Measurements from ENCODE around the gene SLC24A4. TPM values are rescaled to one million over a fixed set of nuclear protein-coding genes. Genes with fewer than 3 reads are reported as not detected.
A peak's percentile ranks its signal among the peaks of the same experiment; 100 is the strongest.

SLC24A4 gene
- total RNA-seq, 1 donor from 2014 or later, result 1.5 TPM

DNA sequence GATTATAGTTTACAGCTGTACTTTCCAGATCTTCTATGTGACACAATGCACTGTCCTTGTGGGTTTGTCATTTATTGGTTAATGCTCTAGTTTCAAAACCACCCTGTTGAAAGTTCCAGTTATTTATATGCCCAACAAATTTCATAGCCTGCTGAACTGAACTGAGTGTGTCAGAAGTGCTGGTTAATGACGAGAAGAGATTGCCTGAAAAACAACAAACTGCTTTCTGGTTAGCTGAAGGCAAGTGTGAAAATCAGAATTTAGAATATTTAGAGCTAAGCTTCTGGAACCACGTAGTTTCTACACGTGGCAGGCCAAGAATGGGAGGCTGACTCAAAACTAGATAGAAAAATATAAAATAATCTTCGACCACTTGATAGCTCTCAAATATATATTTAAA lies 171.5 kb downstream of the SLC24A4 start:
- Histone ChIP-seq H3K4me1 (peaks cover 8% of the 10 kb centered on the region), H3K9me3 (no peaks in the 10 kb centered on the region), H3K4me3 (no peak overlapping the region), H3K27ac (no peak overlapping the region), H3K27me3 (no peaks in the 10 kb centered on the region), H3K36me3 (no peaks in the 10 kb centered on the region)
- no peak for DNase-seq (ENCODE audit: extremely low spot score in 2 of 2)
- intact Hi-C loops (cut with DNase I), result no loop called here
- TF ChIP-seq POLR2A (IDR thresholded peaks at IDR 0.05) (no peak), POLR2AphosphoS5 (IDR thresholded peaks at IDR 0.05; ENCODE audit: insufficient read depth in 1 of 2, low read depth in 1 of 2) (no peak)
- TF ChIP-seq, protein P1, sequence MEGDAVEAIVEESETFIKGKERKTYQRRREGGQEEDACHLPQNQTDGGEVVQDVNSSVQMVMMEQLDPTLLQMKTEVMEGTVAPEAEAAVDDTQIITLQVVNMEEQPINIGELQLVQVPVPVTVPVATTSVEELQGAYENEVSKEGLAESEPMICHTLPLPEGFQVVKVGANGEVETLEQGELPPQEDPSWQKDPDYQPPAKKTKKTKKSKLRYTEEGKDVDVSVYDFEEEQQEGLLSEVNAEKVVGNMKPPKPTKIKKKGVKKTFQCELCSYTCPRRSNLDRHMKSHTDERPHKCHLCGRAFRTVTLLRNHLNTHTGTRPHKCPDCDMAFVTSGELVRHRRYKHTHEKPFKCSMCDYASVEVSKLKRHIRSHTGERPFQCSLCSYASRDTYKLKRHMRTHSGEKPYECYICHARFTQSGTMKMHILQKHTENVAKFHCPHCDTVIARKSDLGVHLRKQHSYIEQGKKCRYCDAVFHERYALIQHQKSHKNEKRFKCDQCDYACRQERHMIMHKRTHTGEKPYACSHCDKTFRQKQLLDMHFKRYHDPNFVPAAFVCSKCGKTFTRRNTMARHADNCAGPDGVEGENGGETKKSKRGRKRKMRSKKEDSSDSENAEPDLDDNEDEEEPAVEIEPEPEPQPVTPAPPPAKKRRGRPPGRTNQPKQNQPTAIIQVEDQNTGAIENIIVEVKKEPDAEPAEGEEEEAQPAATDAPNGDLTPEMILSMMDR (IDR thresholded peaks at IDR 0.05), result no peak

DNA sequence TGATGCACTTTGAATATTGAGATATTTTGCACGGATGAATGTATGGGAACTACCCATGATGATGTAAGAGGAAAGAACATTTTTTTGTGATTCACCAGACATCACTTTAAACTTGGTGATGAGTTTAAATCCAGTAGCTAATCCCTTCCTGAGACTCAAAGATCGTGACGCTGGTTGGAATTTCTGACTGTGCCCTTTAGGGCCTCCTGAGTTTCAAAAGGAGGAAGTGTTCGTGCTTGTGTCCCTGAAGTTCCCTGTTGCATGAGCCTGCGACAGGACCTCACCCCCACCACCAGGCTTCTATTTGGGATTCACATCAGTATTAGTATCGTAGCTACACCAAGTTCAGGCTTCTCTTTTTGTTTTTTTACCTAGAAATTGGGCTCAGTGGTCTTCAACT lies 172.1 kb downstream of the SLC24A4 start:
- Histone ChIP-seq H3K9me3 (no peaks in the 10 kb centered on the region), H3K27me3 (no peaks in the 10 kb centered on the region), H3K4me3 (no peak overlapping the region), H3K36me3 (no peaks in the 10 kb centered on the region), H3K4me1 (peaks cover 8% of the 10 kb centered on the region), H3K27ac (no peak overlapping the region)
- DNase-seq (ENCODE audit: extremely low spot score in 2 of 2), result no peak
- TF ChIP-seq, protein P1 (IDR thresholded peaks at IDR 0.05), result no peak
- TF ChIP-seq POLR2AphosphoS5 (IDR thresholded peaks at IDR 0.05; ENCODE audit: insufficient read depth in 1 of 2, low read depth in 1 of 2), result peak in 1 of 2 donors; percentile 20
- intact Hi-C loops (cut with DNase I), result no loop called here

DNA sequence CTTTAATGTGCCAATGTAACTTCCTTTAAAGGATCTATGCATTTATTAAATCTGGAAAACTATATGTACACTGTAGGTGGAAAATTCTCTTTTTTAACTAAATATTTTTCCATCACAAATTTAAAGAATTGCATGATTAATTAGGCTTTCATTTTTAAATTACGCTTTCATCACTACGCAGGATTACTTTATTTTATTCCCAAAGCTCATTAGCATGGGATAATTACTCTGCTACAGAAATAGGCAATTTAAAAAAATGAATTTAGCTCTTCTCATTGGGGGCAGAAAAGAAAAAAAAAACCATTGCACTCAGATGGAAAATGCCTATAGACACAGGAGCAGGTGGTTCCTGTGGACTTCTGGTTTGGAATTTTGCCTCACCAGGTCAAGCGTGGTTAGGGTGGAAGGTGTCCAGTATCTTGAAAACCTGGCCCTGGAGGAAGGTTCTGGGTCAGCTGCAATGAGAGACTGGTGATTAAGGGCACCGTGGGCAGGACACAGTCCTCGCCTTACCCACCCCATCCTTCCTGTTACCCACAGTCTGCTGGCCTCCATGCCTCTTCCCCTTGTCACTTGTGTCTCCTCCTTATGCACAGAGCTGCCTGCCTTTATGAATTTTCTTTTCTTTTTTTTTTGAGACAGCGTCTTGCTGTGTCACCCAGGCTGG lies 173.4 kb downstream of the SLC24A4 start:
- H3K27ac ChIP-seq, result no peak overlapping the region
- no peak overlapping the region for H3K4me3 ChIP-seq
- no peaks in the 10 kb centered on the region for H3K27me3 ChIP-seq
- intact Hi-C loops (cut with DNase I), result no loop called here
- no peak for TF ChIP-seq POLR2AphosphoS5 (IDR thresholded peaks at IDR 0.05; ENCODE audit: insufficient read depth in 1 of 2, low read depth in 1 of 2)
- TF ChIP-seq POLR2A (IDR thresholded peaks at IDR 0.05), result no peak
- TF ChIP-seq, protein P1 (IDR thresholded peaks at IDR 0.05), result no peak
- no peak for DNase-seq (ENCODE audit: extremely low spot score in 2 of 2)
- H3K36me3 ChIP-seq, result no peaks in the 10 kb centered on the region
- H3K9me3 ChIP-seq, result no peaks in the 10 kb centered on the region
- H3K4me1 ChIP-seq, result peaks cover 8% of the 10 kb centered on the region

DNA sequence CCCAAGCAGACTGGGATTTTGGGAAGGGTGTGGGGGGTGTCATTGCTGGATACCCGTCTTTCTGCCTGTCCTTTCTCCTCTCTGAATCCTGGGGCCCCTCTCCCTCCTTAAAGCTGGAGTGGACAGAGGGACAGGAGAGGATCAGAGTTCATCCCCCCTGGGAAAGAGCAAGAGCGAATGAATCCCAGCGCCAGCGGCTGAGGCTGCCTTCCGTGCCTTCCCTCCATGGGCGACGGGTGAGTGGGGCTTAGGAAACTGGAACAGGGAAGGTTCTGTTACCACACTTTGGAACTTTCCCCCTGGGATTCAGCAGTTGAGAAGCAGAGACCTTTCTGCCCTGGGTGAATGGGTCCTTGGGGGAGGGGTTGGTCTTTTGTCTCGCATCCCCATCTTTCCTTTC lies 174.4 kb downstream of the SLC24A4 start:
- H3K27me3 ChIP-seq, result no peaks in the 10 kb centered on the region
- no peak for TF ChIP-seq POLR2AphosphoS5 (IDR thresholded peaks at IDR 0.05; ENCODE audit: insufficient read depth in 1 of 2, low read depth in 1 of 2)
- TF ChIP-seq, protein P1 (IDR thresholded peaks at IDR 0.05), result no peak
- TF ChIP-seq POLR2A (IDR thresholded peaks at IDR 0.05), result no peak
- H3K4me3 ChIP-seq, result no peak overlapping the region
- no peaks in the 10 kb centered on the region for H3K36me3 ChIP-seq
- intact Hi-C loops (cut with DNase I), result no loop called here
- no peak for DNase-seq (ENCODE audit: extremely low spot score in 2 of 2)
- H3K27ac ChIP-seq, result no peak overlapping the region
- H3K9me3 ChIP-seq, result no peaks in the 10 kb centered on the region
- peaks cover 8% of the 10 kb centered on the region for H3K4me1 ChIP-seq

DNA sequence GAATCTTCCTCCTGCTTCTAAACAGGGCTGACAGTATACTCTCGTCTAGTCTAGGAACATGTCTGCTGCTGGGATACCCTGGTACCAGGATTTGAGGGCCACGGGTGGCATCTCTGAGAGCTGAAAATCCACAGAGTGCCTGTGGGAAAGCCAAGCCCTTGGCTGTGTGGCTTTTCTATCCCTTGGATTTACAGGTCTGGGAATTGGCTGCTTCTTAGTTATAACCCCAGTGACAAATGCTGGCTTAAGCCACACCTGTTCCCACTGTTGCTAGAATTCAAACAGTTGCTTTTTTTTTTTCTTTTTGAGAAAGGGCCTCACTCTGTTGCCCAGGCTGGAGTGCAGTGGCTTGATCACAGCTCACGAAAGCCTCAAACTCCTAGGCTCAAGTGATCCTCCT lies 176.3 kb downstream of the SLC24A4 start:
- H3K4me3 ChIP-seq, result no peak overlapping the region
- H3K27me3 ChIP-seq, result no peaks in the 10 kb centered on the region
- H3K36me3 ChIP-seq, result no peaks in the 10 kb centered on the region
- H3K27ac ChIP-seq, result no peak overlapping the region
- no peaks in the 10 kb centered on the region for H3K9me3 ChIP-seq
- TF ChIP-seq, protein P1 (IDR thresholded peaks at IDR 0.05), result no peak
- TF ChIP-seq POLR2AphosphoS5 (IDR thresholded peaks at IDR 0.05; ENCODE audit: insufficient read depth in 1 of 2, low read depth in 1 of 2), result no peak
- no peak for TF ChIP-seq POLR2A (IDR thresholded peaks at IDR 0.05)
- DNase-seq (ENCODE audit: extremely low spot score in 2 of 2), result no peak
- H3K4me1 ChIP-seq, result peaks cover 8% of the 10 kb centered on the region
- intact Hi-C loops (cut with DNase I), result no loop called here

Measured in vagina (tissue), 2 donors.